Ovary (tissue), 9 donors: ENCODE data around the gene HMGN3. TPM values are rescaled to one million over a fixed set of nuclear protein-coding genes. Genes with fewer than 3 reads are reported as not detected.

Experiments used
- DNase-seq, 5 donors: peaks; one replicate each; pipeline ENCODE4 v3.0.0-alpha.2; 2019 to 2020
- H3K27ac ChIP-seq, 2 donors: fragments of 200-600 bp; one replicate each; pipeline versions ENCODE4 v1.5.1 to v1.8.0; 2019 to 2022
- H3K27me3 ChIP-seq: fragments of 200-600 bp; one replicate; pipeline ENCODE4 v1.8.0; 2022
- H3K36me3 ChIP-seq: fragments of 200-600 bp; sonication (generic); one replicate; pipeline ENCODE4 v1.5.1; 2019
- H3K4me1 ChIP-seq: one replicate; pipeline ENCODE4 v1.8.1; 2013; ENCODE audit warnings: mild to moderate bottlenecking, moderate library complexity; ENCODE audit not compliant: insufficient read depth
- H3K4me3 ChIP-seq: fragments of 200-600 bp; sonication (generic); one replicate; pipeline ENCODE4 v1.5.1; 2017
- H3K9me3 ChIP-seq, 2 donors: fragments of 200-600 bp in 1 of 2; sonication (generic) in 1 of 2; one replicate each; pipeline versions ENCODE4 v1.5.1 to v1.8.1; 2013 to 2019; ENCODE audit warnings: mild to moderate bottlenecking in 1 of 2, moderate library complexity in 1 of 2
- EP300 ChIP-seq: sonication (generic); formaldehyde crosslinking; IDR thresholded peaks from one replicate; pipeline ENCODE4 v1.6.1; 2017; ENCODE audit warnings: antibody characterized with exemption
- POLR2A ChIP-seq: fragments of 450-650 bp; IDR thresholded peaks from one replicate; pipeline ENCODE4 v1.6.1; 2017; ENCODE audit warnings: antibody characterized with exemption, mild to moderate bottlenecking, moderate library complexity
- WGBS, 3 donors: extraction: QIAGEN DNeasy Blood & Tissue Kit in 1 of 3; methylation state at CpG; one replicate each; pipeline versions ENCODE4 v1.1.5 to v1.1.7; 2013 to 2017; 5-methylcytosine and 5-hydroxymethylcytosine counted together
- intact Hi-C, 4 donors: fragments of 100-400 bp; cut with DNase I; formaldehyde crosslinking; loops; one replicate each; pipeline versions ENCODE4 v1.11.0 to v1.15.1; 2022 to 2023
- polyA plus RNA-seq, 2 donors: library from polyadenylated mRNA; stranded (reverse); fragments of 200-250 nt in 1 of 2; fragments of 350-450 nt in 1 of 2; fragmentation: Illumina TruSeq in 1 of 2; extraction: RNeasy Lipid Tissue Mini Kit (QIAGEN cat#74804) in 1 of 2; gene quantifications; one replicate each; pipeline ENCODE4 v1.2.3, GENCODE V29; 2013 to 2014
- total RNA-seq, 7 donors: library from RNA; depleted of rRNA in 2 of 7; stranded (reverse); fragments of >200 nt in 2 of 7; fragmentation: NEBNext Ultra II Directional in 3 of 7; extraction: Animal tissue kit (Norgen Biotek cat#: 25700) in 3 of 7; gene quantifications; one replicate each; pipeline versions ENCODE4 v1.1.0 to v1.2.4, GENCODE V29; 2016 to 2023
- TF ChIP-seq, protein P1 (sequence below), 3 donors: fragments of 450-650 bp in 2 of 3; fragments of 200-600 bp in 1 of 3; IDR thresholded peaks; one replicate each; pipeline versions ENCODE4 v1.5.1 to v1.8.0; 2016 to 2022; ENCODE audit warnings: antibody characterized with exemption in 3 of 3, mild to moderate bottlenecking in 1 of 3
- donor health status: DM: no; HTN: no; CAD: no; lungs with moderate emphysema.
- donor health status: DM: no; HTN: no; CAD: no.
- donor health status: Bipolar disorder and iron deficiency.
- donor health status: DM: yes; HTN: yes; CAD: no.
- donor health status: DM: no; HTN: no; CAD: no.
- donor health status: DM: yes; HTN: yes; CAD: no.

The HMGN3 gene
- total and polyA plus RNA-seq, 9 donors: 44.7 to 140 (median 69.9) TPM

DNA sequence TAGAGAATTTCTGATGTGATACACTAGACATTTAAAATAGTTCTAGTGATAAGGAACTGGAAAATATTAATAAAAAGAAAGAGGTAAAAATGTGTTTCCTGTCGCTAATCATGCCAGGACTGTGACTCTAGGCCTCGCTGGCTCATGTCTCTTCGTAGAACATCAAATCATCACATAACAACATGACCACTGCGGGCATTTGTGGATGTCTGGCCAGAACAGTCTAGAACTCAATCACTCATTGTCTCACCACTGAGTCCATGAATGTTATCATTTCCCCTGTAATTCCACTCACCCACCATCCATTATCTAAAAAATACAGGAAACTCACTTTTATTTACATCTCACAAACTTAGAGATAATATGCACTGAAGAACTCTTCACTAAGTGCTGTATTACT, 3.4 kb downstream of the HMGN3 start:
- intact Hi-C loops: loop anchor here in 1 of 4 donors (5.0 kb wide), 1 partner anchor 154 kb away; the partner anchor contains the start of gene PHIP
- no peak for DNase-seq
- Histone ChIP-seq H3K4me1 (peaks cover 6% of the 10 kb centered on the region), H3K4me3 (no peak overlapping the region), H3K9me3 (no peaks in the 10 kb centered on the region), H3K36me3 (no peaks in the 10 kb centered on the region), H3K27me3 (no peaks in the 10 kb centered on the region), H3K27ac (no peak overlapping the region)
- TF ChIP-seq, protein P1, sequence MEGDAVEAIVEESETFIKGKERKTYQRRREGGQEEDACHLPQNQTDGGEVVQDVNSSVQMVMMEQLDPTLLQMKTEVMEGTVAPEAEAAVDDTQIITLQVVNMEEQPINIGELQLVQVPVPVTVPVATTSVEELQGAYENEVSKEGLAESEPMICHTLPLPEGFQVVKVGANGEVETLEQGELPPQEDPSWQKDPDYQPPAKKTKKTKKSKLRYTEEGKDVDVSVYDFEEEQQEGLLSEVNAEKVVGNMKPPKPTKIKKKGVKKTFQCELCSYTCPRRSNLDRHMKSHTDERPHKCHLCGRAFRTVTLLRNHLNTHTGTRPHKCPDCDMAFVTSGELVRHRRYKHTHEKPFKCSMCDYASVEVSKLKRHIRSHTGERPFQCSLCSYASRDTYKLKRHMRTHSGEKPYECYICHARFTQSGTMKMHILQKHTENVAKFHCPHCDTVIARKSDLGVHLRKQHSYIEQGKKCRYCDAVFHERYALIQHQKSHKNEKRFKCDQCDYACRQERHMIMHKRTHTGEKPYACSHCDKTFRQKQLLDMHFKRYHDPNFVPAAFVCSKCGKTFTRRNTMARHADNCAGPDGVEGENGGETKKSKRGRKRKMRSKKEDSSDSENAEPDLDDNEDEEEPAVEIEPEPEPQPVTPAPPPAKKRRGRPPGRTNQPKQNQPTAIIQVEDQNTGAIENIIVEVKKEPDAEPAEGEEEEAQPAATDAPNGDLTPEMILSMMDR (IDR thresholded peaks at IDR 0.05): no peak
- TF ChIP-seq EP300: no peak
- TF ChIP-seq POLR2A: no peak
- WGBS, 3 donors: 88 to 100% (median 94%) methylated on average over 4 of the region's 4 CpGs

DNA sequence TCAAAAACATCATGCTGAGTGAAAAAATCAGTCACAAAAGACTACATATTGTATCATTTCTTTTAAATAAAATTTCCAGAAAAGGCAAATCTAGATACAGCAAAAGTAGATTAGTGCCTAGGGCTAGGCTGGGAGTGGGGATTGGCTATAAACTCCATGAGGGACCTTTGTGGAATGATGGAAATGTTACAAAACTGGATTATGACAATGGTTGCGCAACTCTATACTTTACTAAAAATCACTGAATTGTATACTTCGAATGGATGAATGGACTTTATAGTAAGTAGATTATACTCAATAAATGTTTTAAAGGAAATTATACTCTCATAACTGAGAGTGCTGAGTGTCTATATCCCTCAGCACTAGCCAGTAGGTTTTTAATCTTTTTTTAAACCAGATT, 4.3 kb downstream of the HMGN3 start:
- 68 to 95% (median 92%) methylated on average over 2 of the region's 2 CpGs for WGBS, 3 donors
- intact Hi-C loops: loop anchor here in 1 of 4 donors (5.0 kb wide), 1 partner anchor 153 kb away; the partner anchor contains the start of gene PHIP
- TF ChIP-seq EP300 (no peak), POLR2A (no peak)
- TF ChIP-seq, protein P1 (IDR thresholded peaks at IDR 0.05): no peak
- Histone ChIP-seq H3K27ac (no peak overlapping the region), H3K36me3 (no peaks in the 10 kb centered on the region), H3K9me3 (no peaks in the 10 kb centered on the region), H3K4me3 (no peak overlapping the region), H3K27me3 (no peaks in the 10 kb centered on the region), H3K4me1 (peaks cover 7% of the 10 kb centered on the region)
- no peak for DNase-seq

DNA sequence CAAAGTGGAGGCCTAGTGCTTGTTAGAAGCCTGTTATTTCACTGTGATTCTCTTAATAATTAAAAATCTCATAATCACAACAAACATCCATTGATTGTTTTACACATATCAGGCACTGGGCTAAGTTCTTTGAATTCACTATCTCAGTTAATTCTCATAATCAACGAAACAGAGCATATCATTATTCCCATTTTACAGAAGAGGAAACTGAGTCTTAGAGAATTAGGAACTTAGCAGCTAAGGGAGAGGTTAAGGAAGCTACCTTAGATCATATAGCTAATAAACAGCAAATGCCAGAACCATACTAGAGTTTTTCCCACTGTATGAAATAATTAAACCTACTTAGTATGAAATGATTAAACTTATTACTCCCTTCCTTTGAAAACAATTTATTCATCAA, 7.0 kb downstream of the HMGN3 start:
- 92 to 98% (median 97%) methylated on average over 1 of the region's 1 CpG for WGBS, 3 donors
- TF ChIP-seq POLR2A (no peak), EP300 (no peak)
- TF ChIP-seq, protein P1 (IDR thresholded peaks at IDR 0.05): no peak
- Histone ChIP-seq H3K36me3 (no peaks in the 10 kb centered on the region), H3K27me3 (no peaks in the 10 kb centered on the region), H3K4me1 (peaks cover 4% of the 10 kb centered on the region), H3K27ac (no peak overlapping the region), H3K4me3 (no peak overlapping the region), H3K9me3 (no peaks in the 10 kb centered on the region)
- no peak for DNase-seq
- intact Hi-C loops: no loop called here

DNA sequence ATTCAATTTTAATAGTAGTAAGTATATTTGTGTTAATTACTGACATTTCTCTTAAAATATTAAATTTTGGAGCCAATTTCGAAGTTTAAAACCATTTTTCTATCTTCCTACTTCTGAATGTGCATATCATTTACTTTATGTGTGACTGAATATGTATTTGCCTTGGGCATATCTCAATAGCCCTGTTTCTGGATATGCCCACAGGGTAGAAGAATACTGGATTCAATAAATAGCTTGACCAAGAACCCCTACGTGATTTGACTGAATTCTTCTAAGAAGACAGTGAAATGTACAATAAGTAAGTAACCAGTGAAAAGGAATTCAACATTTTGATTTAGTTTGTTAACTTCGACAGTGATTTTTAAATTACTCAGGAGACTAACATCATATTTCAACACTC, 7.8 kb downstream of the HMGN3 start:
- Histone ChIP-seq H3K27ac (no peak overlapping the region), H3K4me3 (no peak overlapping the region), H3K4me1 (peaks cover 1% of the 10 kb centered on the region), H3K36me3 (no peaks in the 10 kb centered on the region), H3K9me3 (no peaks in the 10 kb centered on the region), H3K27me3 (no peaks in the 10 kb centered on the region)
- TF ChIP-seq, protein P1 (IDR thresholded peaks at IDR 0.05): no peak
- no peak for TF ChIP-seq EP300
- no peak for TF ChIP-seq POLR2A
- DNase-seq: no peak
- intact Hi-C loops: no loop called here
- WGBS, 3 donors: 92 to 96% (median 93%) methylated on average over 3 of the region's 3 CpGs
